Panc1 (cell line): ENCODE data around the gene FGR.

Experiments
- CTCF ChIP-seq: fragments of 450-650 bp; IDR thresholded peaks from 2 replicates; pipeline ENCODE4 v1.5.1; 2017; ENCODE audit warnings: mild to moderate bottlenecking
- REST ChIP-seq, 2 experiments: IDR thresholded peaks; 2 replicates each; pipeline ENCODE4 v1.6.1; 2011 to 2012; ENCODE audit warnings: low read depth in 2 of 2, control low read depth in 1 of 2, low read length in 1 of 2, mild to moderate bottlenecking in 1 of 2, moderate library complexity in 1 of 2; ENCODE audit not compliant: insufficient read depth in 1 of 2
- SIN3A ChIP-seq: IDR thresholded peaks from 2 replicates; pipeline ENCODE4 v1.6.1; 2012; ENCODE audit warnings: low read depth, mild to moderate bottlenecking, low read length, moderate library complexity, borderline replicate concordance; ENCODE audit not compliant: insufficient read depth
- TCF7L2 ChIP-seq: IDR thresholded peaks from 2 replicates; pipeline ENCODE4 v1.6.1; 2011; ENCODE audit warnings: mild to moderate bottlenecking, low read depth, low read length, inconsistent platforms

DNA sequence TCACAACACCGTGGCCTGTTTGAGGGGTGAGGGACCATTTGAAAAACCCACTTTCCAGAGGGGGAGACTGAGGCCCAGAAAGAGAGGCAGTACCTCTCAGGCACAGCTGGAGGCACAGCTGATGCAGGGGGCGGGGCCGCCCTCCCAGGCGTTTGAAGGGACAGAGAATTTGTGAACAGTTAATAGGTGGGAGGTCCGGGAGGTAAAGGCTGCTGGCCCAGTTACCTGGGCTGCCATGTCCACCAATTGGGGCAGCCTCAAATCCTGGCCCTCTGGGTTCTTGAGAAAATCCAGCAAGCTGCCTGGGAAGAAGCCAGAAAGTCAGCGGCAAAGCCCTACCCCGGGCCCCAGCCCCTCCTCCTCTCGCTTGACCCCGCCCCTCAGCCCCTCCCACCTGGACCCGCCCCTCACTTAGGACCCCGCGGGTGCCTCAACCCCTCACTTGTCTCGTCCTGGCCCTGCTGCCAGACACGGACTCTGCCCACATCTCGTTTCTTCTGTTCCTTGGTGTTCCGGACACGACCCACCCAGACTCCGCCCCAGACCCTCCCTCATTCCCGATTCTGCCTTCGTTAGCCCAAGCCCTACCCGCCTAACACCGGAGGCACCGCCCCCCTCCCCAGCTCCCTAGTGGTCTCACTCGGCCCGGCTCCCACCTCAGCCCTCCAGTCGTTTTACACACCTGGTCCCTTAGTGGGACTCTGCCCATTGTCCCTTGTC lies 20.2 kb downstream of the FGR start:
- TF ChIP-seq CTCF (no peak), SIN3A (no peak), REST (IDR thresholded peaks at IDR 0.05; ENCODE audit: insufficient read depth in 1 of 2, low read depth in 2 of 2, low read length in 1 of 2) (no peak), TCF7L2 (no peak)
